Chondrocyte (in vitro differentiated cells): ENCODE results near the gene IRF7. TPM values are rescaled to one million over a fixed set of nuclear protein-coding genes. Genes with fewer than 3 reads are reported as not detected.
A peak's percentile ranks its signal among the peaks of the same experiment; 100 is the strongest.

Experiments
- DNase-seq: peaks from one replicate; pipeline ENCODE4 v3.0.0; 2021; ENCODE audit warnings: mixed read lengths, low spot score
- H3K27ac Mint-ChIP-seq: one replicate; pipeline ENCODE4 v1.8.0; 2021; ENCODE audit warnings: mild to moderate bottlenecking, moderate library complexity, mixed read lengths; ENCODE audit not compliant: unreplicated experiment
- H3K27me3 Mint-ChIP-seq: 2 replicates; pipeline ENCODE4 v1.8.0; 2021; ENCODE audit warnings: low read depth, mixed read lengths
- H3K36me3 Mint-ChIP-seq: 2 replicates; pipeline ENCODE4 v1.8.0; 2021; ENCODE audit warnings: low read depth, mixed read lengths
- H3K4me1 Mint-ChIP-seq: 2 replicates; pipeline ENCODE4 v1.8.0; 2021; ENCODE audit warnings: low read depth, mild to moderate bottlenecking, mixed read lengths
- H3K4me3 Mint-ChIP-seq: one replicate; pipeline ENCODE4 v1.8.0; 2021; ENCODE audit warnings: mild to moderate bottlenecking, moderate library complexity, mixed read lengths; ENCODE audit not compliant: unreplicated experiment
- H3K9me3 Mint-ChIP-seq: 2 replicates; pipeline ENCODE4 v1.8.0; 2021; ENCODE audit warnings: low read depth, mixed read lengths
- CTCF ChIP-seq: fragments of 200-600 bp; sonication (generic); IDR thresholded peaks from 2 replicates; pipeline ENCODE4 v1.5.0; 2021; ENCODE audit warnings: antibody characterized with exemption, mild to moderate bottlenecking, moderate library complexity
- total RNA-seq: library from RNA; stranded (reverse); gene quantifications from 3 replicates; pipeline ENCODE4 v1.2.1, GENCODE V29; 2021

IRF7 gene
- total RNA-seq, 1 donor from 2014 or later = 11.4 TPM

- Mint-ChIP-seq H3K27me3 (no peaks in the 10 kb centered on the region), H3K36me3 (no peaks in the 10 kb centered on the region), H3K9me3 (no peaks in the 10 kb centered on the region), H3K27ac (no peak overlapping the region), H3K4me3 (no peak overlapping the region), H3K4me1 (peaks cover 29% of the 10 kb centered on the region)
- no peak for DNase-seq
- no peak for TF ChIP-seq CTCF
Measured at GRCh38 chr11:627308-627576, 11.5 kb upstream of the IRF7 start.

- H3K27me3 Mint-ChIP-seq = no peaks in the 10 kb centered on the region
- no peak for DNase-seq
- no peak within 1 kb of the TSS for H3K4me3 Mint-ChIP-seq
- H3K9me3 Mint-ChIP-seq = no peaks in the 10 kb centered on the region
- H3K36me3 Mint-ChIP-seq = no peaks in the 10 kb centered on the region
- peaks cover 29% of the 10 kb centered on the region for H3K4me1 Mint-ChIP-seq
- H3K27ac Mint-ChIP-seq = peak within 1 kb of the TSS; percentile 98
- no peak for TF ChIP-seq CTCF
Measured at GRCh38 chr11:626475-627307, 10.9 kb upstream of the IRF7 start, which contains the start of gene SCT. SCT (minus strand) TSS chr11:627181; CDS start chr11:627143, 38 bp downstream.

DNA sequence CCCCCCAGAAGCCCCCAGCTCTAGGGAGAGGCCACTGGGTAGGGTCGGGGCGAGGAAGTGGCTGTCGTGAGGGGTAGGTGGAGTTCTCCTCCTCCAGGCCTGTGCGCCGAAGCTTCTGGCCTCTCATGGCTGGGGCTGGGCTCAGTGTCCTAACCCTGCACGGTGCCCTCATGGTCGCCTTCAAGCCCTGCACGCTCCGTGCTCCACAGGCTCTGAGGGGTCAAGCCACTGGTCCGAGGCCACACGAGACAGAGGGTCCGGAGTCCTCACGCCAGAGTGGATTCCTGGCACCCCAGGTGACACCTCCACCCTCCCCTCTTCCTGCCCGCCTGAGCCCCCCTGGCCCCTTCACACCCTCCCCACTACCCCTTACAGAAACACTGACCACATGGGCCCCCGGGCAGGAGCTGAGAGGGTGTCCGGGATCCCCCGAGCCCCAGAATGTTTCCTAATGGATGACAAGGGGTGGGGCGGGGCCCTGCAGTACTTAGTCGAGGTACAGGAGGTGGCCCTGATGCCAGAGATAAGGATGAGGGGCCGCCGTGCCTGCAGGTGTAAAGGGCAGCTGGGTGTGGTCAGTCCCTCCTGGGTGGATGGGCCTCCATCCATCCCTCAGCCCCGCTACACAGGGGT is 10.0 kb upstream of the IRF7 start:
- no peaks in the 10 kb centered on the region for H3K27me3 Mint-ChIP-seq
- no peak overlapping the region for H3K27ac Mint-ChIP-seq
- H3K9me3 Mint-ChIP-seq = no peaks in the 10 kb centered on the region
- no peak for DNase-seq
- H3K4me3 Mint-ChIP-seq = no peak overlapping the region
- H3K36me3 Mint-ChIP-seq = no peaks in the 10 kb centered on the region
- H3K4me1 Mint-ChIP-seq = peaks cover 29% of the 10 kb centered on the region
- TF ChIP-seq CTCF = no peak

- Mint-ChIP-seq H3K9me3 (no peaks in the 10 kb centered on the region), H3K4me3 (no peak within 1 kb of the TSS), H3K27me3 (no peaks in the 10 kb centered on the region), H3K27ac (no peak within 1 kb of the TSS), H3K36me3 (no peaks in the 10 kb centered on the region), H3K4me1 (peaks cover 29% of the 10 kb centered on the region)
- no peak for DNase-seq
- no peak for TF ChIP-seq CTCF
Measured at GRCh38 chr11:624705-625635, 9.2 kb upstream of the IRF7 start, which contains the start of gene CDHR5. CDHR5 (minus strand) TSS chr11:624955; CDS start chr11:624902, 53 bp downstream.
